Loucy (cell line): ENCODE measurements around the gene CUL9.

Experiments
- H2AFZ ChIP-seq: fragments of 200-600 bp; sonication (generic); 2 replicates; pipeline ENCODE4 v1.6.0; 2016; ENCODE audit warnings: antibody characterized with exemption, mild to moderate bottlenecking, low read length, moderate library complexity
- H3F3A ChIP-seq: fragments of 200-600 bp; 2 replicates; pipeline ENCODE4 v1.6.0; 2016; ENCODE audit warnings: antibody characterized with exemption, low read depth, mild to moderate bottlenecking
- H3K27me3 ChIP-seq: fragments of 200-600 bp; sonication (generic); 2 replicates; pipeline ENCODE4 v1.6.1; 2014; ENCODE audit warnings: low read length, mild to moderate bottlenecking; ENCODE audit not compliant: insufficient read depth, poor library complexity, severe bottlenecking
- H3K36me3 ChIP-seq: fragments of 200-600 bp; sonication (generic); 2 replicates; pipeline ENCODE4 v1.6.1; 2016; ENCODE audit warnings: low read length; ENCODE audit not compliant: insufficient read depth
- H3K4me1 ChIP-seq: fragments of 200-600 bp; sonication (generic); 2 replicates; pipeline ENCODE4 v1.5.1; 2014; ENCODE audit warnings: low read length, mild to moderate bottlenecking; ENCODE audit not compliant: insufficient read depth, poor library complexity, severe bottlenecking
- H3K4me2 ChIP-seq: fragments of 200-600 bp; sonication (generic); 2 replicates; pipeline ENCODE4 v1.6.0; 2014; ENCODE audit warnings: antibody characterized with exemption, low read length, low read depth, mild to moderate bottlenecking; ENCODE audit not compliant: poor library complexity, severe bottlenecking
- H3K4me3 ChIP-seq: fragments of 200-600 bp; sonication (generic); 2 replicates; pipeline ENCODE4 v1.5.1; 2014; ENCODE audit warnings: low read length, mild to moderate bottlenecking, mixed read lengths; ENCODE audit not compliant: poor library complexity, severe bottlenecking
- H3K79me2 ChIP-seq: fragments of 200-600 bp; sonication (generic); 2 replicates; pipeline ENCODE4 v1.6.1; 2014; ENCODE audit warnings: low read length; ENCODE audit not compliant: insufficient read depth
- H3K9ac ChIP-seq: fragments of 200-600 bp; sonication (generic); 2 replicates; pipeline ENCODE4 v1.6.0; 2014; ENCODE audit warnings: mild to moderate bottlenecking, low read depth, low read length, moderate library complexity; ENCODE audit not compliant: poor library complexity, severe bottlenecking
- H3K9me2 ChIP-seq: fragments of 200-600 bp; sonication (generic); replicated peaks from 2 replicates; pipeline ENCODE4 v1.6.1; 2016; ENCODE audit warnings: low read depth, low read length, mixed read lengths
- H3K9me3 ChIP-seq: fragments of 200-600 bp; sonication (generic); 2 replicates; pipeline ENCODE4 v1.6.1; 2014; ENCODE audit warnings: mild to moderate bottlenecking, antibody characterized with exemption, low read length, low read depth; ENCODE audit not compliant: insufficient read depth
- H4K20me1 ChIP-seq: fragments of 200-600 bp; sonication (generic); 2 replicates; pipeline ENCODE4 v1.6.0; 2014; ENCODE audit warnings: antibody characterized with exemption, low read length, mild to moderate bottlenecking; ENCODE audit not compliant: insufficient read depth, poor library complexity, severe bottlenecking
- CTCF ChIP-seq: fragments of 200-600 bp; sonication (generic); conservative IDR thresholded peaks from 2 replicates; pipeline ENCODE4 v1.5.1; 2014; ENCODE audit warnings: mild to moderate bottlenecking, antibody characterized with exemption, low read length
- EZH2phosphoT487 ChIP-seq: fragments of 200-600 bp; IDR thresholded peaks from 2 replicates; pipeline ENCODE4 v1.6.1; 2018; ENCODE audit warnings: antibody characterized with exemption, mild to moderate bottlenecking, moderate library complexity, borderline replicate concordance

Gene CUL9

GRCh38 chr6:43187821-43188220, 5.8 kb downstream of the CUL9 start:
- TF ChIP-seq EZH2phosphoT487 = no peak
- TF ChIP-seq CTCF = no peak
- H3K36me3 ChIP-seq = peaks cover 16% of the 10 kb centered on the region; the same call in 1 of the 2 replicates

GRCh38 chr6:43188426-43188825, 6.4 kb downstream of the CUL9 start:
- Histone ChIP-seq H3F3A (no peaks in the 10 kb centered on the region; the same call in 1 of the 2 replicates), H3K4me3 (no peak overlapping the region), H3K27me3 (no peaks in the 10 kb centered on the region), H3K79me2 (peaks cover 19% of the 10 kb centered on the region), H4K20me1 (no peaks in the 10 kb centered on the region), H3K36me3 (peaks cover 16% of the 10 kb centered on the region; the same call in 1 of the 2 replicates), H2AFZ (no peak overlapping the region), H3K9ac (no peak overlapping the region), H3K4me1 (peaks cover 26% of the 10 kb centered on the region), H3K9me3 (no peaks in the 10 kb centered on the region), H3K4me2 (no peak overlapping the region), H3K9me2 (no peaks in the 10 kb centered on the region)
- TF ChIP-seq EZH2phosphoT487 (no peak), CTCF (no peak)

More at GRCh38 chr6:43187821-43188220, 5.8 kb downstream of the CUL9 start:
- no peak overlapping the region for H3K4me2 ChIP-seq
- no peaks in the 10 kb centered on the region for H3K27me3 ChIP-seq
- H3F3A ChIP-seq = no peaks in the 10 kb centered on the region; the same call in 1 of the 2 replicates
- H3K4me3 ChIP-seq = no peak overlapping the region
- H4K20me1 ChIP-seq = no peaks in the 10 kb centered on the region
- H3K9ac ChIP-seq = no peak overlapping the region
- no peaks in the 10 kb centered on the region for H3K9me2 ChIP-seq
- H2AFZ ChIP-seq = no peak overlapping the region
- H3K9me3 ChIP-seq = no peaks in the 10 kb centered on the region
- H3K4me1 ChIP-seq = peaks cover 32% of the 10 kb centered on the region
- H3K79me2 ChIP-seq = peaks cover 25% of the 10 kb centered on the region

GRCh38 chr6:43189776-43190304, 7.8 kb downstream of the CUL9 start:
- Histone ChIP-seq H4K20me1 (no peaks in the 10 kb centered on the region), H3K9ac (no peak overlapping the region), H3K36me3 (peaks cover 16% of the 10 kb centered on the region; the same call in 1 of the 2 replicates), H2AFZ (no peak overlapping the region), H3K27me3 (no peaks in the 10 kb centered on the region), H3K4me2 (no peak overlapping the region), H3K9me3 (no peaks in the 10 kb centered on the region), H3K9me2 (no peaks in the 10 kb centered on the region), H3F3A (no peaks in the 10 kb centered on the region; the same call in 1 of the 2 replicates), H3K4me1 (peaks cover 15% of the 10 kb centered on the region), H3K4me3 (no peak overlapping the region), H3K79me2 (peaks cover 10% of the 10 kb centered on the region; the same call in 1 of the 2 replicates)
- TF ChIP-seq EZH2phosphoT487 = no peak
- TF ChIP-seq CTCF = no peak
